Inflammatory macrophage treated with lipopolysaccharide for 1 hour (primary cell): ENCODE measurements around the gene OR6X1.

Experiments
- DNase-seq, 2 donors: peaks; one replicate each; pipeline ENCODE4 v3.0.0-alpha.2; 2020 to 2022

Gene OR6X1, protein sequence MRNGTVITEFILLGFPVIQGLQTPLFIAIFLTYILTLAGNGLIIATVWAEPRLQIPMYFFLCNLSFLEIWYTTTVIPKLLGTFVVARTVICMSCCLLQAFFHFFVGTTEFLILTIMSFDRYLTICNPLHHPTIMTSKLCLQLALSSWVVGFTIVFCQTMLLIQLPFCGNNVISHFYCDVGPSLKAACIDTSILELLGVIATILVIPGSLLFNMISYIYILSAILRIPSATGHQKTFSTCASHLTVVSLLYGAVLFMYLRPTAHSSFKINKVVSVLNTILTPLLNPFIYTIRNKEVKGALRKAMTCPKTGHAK

GRCh38 chr11:123754101-123754568 lies at the start of gene OR6X1:
TSS of gene OR6X1 (minus strand) at chr11:123754518. CDS start at chr11:123754518, 0 bp downstream.
- DNase-seq = no peak

- DNase-seq = no peak
Measured at GRCh38 chr11:123801765-123802164, 47.4 kb upstream of the OR6X1 start.

GRCh38 chr11:123800036-123800435 lies 45.7 kb upstream of the OR6X1 start:
- DNase-seq = no peak

DNA sequence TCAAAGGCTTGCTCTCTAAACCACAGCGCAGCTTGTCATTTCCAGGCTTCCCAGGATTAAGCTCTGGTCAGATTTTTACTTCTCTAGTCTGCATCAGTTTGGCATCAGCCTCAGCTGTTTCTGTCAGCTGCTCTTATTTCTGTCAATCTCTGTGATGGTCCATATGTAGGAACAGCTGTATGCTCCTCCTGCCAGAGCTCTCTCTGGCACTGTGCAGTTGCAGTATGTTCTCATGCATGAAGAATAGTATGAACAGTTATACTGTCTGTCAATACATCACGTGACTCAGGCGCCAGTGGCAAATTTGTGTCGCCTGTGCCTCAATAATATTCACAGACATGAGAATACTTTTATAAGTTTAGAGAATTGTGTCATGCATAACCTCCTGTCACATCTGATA lies 45.1 kb upstream of the OR6X1 start:
- no peak for DNase-seq

DNA sequence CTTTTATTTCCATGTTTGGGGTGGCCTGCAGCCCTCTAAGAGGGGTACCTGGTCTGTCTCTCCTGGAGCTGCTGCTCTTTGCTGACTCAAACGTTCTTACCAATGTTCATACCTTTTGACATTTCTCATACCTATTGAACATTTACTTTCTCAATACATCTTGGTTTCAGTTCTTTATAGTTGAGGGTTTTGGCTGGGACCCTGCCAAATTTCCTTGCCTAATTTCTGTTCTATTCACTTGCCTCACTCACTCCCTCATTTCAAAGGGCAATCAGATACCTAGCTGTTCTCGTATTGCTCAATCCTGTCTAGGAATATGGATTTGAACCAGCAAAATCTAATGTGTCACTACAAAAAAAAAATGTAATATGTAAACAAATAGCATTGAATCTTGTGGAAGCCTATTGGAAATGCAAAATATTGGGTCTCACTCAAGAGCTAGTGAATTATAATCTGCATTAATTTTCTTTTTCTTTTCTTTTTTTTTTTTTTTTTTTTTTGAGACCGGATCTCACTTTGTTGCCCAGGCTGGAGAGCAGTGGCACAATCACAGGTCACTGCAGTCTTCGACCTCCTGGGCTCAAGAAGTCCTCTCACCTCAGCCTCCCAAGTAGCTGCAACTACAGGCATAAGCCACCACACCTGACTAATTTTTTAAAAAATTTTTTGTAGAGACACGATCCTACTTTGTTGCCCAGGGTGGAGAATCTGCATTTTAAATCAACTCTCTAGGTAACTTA lies 44.4 kb upstream of the OR6X1 start:
- DNase-seq = no peak

DNA sequence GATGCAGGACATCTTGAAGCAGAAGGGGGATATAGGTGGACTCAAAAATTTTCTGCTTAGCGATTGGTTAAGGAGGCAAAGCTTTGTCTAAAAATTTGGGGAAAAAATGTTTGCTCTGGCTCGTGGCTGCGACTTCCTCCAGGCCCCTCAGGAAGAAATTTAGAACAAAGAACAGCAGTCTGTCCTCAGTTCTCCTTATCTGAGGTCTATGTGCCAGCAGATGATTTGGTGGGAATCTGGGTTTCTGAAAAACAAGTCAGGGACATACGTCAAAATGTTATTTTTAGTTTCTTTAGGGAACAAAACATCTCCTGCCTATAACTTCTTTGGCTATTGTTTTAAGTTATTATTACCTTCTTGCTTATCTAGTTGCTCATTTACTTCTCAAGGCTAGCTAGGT lies 43.8 kb upstream of the OR6X1 start:
- no peak for DNase-seq

DNA sequence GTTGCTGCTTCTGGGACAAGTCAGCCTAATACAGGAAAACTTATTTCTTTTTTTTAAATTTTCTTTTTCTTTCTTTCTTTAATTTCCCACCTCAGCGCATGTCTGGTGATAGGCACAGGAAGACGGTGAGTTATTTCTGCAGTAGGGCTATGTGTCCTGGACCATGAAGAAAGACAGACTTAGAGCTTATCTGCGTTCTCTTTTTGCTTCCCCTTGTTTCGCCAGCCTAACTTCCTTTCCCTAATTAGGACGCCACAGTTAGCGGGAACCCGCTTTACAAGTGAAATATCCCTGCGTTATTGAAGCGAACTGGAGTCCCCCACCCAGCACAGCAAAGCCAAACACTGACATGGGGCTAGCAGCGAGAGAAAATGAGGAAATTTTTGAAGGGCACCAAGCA lies 43.2 kb upstream of the OR6X1 start:
- DNase-seq = no peak

DNA sequence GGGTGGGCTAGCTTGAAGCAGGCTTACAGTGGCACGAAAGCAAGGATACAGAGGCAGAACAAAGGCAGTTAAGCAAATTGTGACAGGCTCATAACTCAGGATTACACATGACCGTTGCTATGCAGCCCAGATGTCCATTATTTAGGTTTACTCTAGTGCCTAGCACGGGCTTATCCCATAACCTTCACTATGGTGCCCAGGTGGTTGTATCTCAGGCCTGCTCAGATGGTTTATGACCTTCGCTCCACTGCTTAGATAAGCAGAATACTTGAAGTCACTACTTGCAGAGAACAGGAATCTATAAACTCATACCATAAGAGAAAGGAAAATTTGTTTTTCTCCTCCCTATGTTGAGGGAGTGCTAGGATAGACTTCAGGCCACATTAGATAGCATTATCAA lies 42.8 kb upstream of the OR6X1 start:
- DNase-seq = no peak

DNA sequence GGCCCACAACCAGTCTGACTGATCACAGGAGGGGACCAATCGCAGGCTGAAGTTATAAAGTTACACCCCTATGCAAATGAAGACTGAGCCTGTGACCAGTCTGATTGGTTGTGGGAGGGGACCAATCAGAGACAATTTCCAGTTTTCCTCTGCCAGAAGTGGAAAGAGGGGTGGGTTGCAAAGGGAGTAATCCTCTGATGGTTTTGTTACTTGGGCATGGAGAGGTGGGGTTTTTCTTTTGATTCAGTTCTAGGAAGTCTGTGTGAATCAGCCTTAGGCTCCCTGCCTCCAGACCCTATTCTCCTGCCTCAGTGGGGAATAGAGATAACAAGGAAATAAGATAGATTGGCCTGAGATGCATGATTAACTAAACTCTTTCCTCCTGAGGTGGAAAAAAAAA lies 41.9 kb upstream of the OR6X1 start:
- no peak for DNase-seq

GRCh38 chr11:123783536-123783935 lies 29.2 kb upstream of the OR6X1 start:
- no peak for DNase-seq

DNA sequence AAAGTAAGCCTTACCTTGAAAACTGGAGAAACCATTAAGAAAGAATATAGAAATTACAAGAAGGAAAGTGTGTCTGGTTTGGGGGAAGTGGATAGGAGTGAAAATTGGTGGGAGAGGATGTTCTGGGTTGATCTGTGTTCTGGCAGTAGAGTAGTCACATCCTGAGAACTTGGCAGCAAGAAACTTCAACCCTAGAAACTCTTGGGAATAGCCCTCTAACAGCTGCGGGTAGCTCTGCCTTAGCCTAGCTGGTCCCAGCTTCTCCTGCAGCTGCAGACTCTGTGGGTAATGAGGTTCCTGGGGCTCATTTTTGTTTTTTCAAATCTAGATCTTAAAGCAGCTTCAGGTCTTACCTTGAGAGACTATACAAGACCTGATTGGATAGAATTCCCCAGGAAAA lies 24.2 kb upstream of the OR6X1 start:
- no peak for DNase-seq

DNA sequence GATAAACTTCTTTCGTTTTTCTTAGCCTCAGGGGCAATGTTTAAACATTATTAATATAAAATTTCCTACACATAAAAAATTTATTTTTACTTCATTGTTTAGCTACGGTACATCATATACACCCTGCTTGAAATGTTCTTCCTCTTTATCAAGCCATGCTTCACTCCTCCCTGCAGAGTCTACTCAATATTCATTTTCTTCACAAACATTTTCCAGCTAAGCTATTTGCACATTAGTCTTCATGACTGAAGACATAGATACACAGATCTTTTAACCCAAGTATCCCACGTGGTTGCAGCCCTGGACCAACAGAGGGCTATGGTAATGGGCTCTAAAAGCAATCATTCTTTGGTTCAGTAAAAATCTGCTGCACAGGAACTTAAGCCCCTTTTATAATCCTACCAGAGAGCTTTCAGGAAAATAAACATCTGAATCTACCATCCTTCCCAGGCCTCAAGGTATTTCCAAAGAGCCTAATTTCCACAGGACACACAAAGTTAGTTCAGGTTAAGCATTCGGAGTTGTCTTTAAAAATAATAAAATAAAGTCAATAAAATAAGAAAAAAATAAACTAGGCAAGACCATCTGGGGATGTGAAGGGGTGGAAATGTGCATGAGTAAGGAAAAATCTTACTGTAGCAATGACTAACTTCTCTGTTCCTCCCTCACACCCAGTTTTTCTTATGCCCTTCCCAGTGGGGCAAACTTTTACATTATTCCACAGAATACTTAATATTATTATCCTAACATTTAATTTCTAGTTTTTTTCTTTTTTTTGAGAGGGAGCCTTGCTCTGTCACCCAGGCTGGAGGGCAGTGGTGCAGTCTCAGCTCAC lies 21.6 kb upstream of the OR6X1 start:
- no peak for DNase-seq

GRCh38 chr11:123775289-123775688 lies 21.0 kb upstream of the OR6X1 start:
- no peak for DNase-seq

DNA sequence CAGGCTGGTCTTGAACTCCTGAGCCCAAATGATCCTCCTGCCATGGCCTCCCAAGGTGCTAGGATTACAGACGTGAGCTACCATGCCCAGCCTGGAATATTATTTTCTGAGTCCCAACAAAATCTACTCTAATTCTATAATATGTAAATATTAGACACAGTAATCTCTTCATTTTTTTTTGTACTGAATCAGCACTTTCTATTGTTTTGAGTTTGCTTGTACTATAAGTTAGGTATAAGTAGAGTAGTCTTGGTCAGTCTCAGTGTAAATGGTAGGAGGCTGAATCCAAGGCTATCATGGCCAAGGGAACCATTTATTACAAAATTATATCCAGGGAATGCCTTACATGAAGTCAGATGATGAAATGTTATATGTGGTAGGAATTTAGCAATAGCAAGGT lies 19.6 kb upstream of the OR6X1 start:
- DNase-seq = no peak

DNA sequence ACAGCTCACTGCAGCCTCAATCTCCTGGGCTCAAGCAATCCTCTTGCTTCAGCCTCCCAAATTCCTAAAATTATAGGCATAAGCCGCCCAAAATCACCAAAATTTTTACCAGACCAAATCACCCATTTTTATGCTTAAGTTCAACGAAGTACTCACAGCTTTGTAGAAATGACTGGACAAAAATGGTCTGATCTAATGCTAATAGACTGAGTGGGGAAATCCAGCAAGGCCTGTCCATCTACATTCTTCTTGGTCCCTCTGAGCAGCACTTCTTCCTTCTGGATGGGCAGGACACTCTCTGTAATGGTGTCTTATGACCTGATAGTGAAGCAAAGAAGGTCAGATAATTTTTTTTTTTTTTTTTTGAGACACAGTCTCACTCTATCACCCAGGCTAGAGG lies 18.7 kb upstream of the OR6X1 start:
- no peak for DNase-seq

- DNase-seq = no peak
Measured at GRCh38 chr11:123771664-123772063, 17.3 kb upstream of the OR6X1 start.

GRCh38 chr11:123770712-123771111 lies 16.4 kb upstream of the OR6X1 start:
- no peak for DNase-seq

GRCh38 chr11:123765601-123766000 lies 11.3 kb upstream of the OR6X1 start:
- no peak for DNase-seq

DNA sequence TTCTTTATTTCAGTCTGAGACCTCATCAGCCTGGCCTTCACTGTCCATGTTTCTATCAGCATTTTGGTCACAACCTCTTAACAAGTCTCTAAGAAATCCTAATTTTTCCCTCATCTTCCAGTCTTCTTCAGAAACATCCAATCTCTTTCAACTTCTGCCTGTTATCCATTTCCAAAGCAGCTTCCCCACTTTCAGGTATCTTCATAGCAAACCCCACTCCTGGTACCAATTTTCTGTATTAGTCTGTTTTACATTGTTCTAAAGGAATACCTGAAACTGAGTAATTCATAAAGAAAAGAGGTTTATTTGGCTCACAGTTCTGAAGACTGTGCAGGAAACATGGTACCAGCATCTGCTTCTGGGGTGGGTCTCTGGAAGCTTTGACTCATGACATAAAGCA lies 8.1 kb upstream of the OR6X1 start:
- no peak for DNase-seq

DNA sequence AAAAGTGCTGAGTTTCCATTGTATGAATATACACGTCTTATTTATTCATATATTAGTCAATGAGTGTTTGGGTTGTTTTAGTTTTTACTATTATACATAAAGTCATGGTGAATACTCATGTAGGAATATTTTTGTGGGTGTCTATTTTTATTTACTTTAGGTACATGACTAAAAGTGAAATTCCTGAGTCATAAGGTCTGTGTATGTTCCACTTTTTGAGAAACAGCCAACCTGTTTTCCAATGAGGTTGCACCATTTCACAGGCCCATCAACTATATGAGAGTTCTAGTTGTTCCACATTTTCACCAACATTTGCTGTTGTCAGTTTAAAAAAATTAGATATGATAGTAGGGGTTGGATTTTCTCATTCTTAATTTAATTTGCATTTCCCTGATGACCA lies 6.6 kb upstream of the OR6X1 start:
- DNase-seq = no peak

DNA sequence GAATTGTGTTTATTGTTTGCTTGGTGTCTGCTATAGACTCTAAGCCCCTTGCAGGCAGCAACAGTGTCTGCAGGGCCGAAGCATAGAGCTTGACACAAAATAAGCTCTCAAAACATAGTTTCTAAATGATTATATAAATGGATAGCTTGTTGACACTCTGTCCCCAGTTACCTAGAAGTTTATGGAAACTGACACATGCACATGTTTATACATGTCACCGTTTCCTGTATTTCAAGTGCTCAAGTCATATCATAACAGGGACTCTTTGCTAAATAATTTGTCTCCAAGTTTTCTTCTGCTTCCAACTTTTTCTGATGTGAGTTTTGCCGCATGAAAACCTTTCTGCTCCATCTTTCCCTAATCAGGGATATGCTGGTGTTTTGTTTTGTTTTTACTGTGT lies 3.7 kb upstream of the OR6X1 start:
- no peak for DNase-seq

GRCh38 chr11:123755813-123756212 lies 1.5 kb upstream of the OR6X1 start:
- DNase-seq = no peak

DNA sequence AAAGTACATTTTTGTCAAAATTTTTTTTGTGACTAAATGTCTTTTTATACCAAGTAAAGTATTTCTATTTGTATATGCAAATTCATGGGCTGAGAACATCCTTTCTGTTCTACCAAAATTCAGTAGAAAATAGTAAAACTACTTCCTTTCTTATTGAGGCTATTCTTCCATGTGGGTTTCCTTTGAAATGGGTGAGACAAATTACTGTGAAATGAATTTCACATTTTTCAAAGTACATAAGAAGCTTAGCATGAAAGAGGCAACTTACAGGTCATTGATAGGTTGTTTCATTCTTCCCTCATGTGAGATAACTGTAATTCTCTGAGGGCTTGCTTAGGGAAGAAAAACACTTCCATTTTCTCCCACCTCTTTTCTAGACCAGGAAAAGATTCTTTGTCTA lies 1.0 kb upstream of the OR6X1 start:
- DNase-seq = no peak

DNA sequence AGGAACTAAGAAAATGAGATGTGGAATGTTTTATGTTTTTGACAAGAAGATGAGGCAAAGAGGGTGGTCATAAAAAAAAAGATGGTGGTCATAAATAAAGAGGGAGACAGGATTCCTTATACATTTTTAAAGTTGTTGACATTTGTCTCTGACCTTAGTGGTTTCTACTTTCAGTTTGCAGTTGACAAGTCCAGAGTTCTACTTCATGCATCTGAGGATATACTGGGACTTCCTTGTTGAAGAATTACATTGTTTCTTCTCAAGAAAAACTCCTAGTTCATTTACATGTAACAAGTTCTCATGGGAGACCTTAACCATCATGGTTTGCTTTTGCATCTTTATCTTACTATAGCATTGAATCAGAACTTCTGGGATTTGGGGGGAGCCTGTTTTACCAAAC lies 1.2 kb downstream of the OR6X1 start:
- no peak for DNase-seq
